GM23338 (cell line): ENCODE data around the gene PHLDA3. TPM values are rescaled to one million over a fixed set of nuclear protein-coding genes. Genes with fewer than 3 reads are reported as not detected.

Experiments used
- ATAC-seq: fragments of 200-7000 bp; cut with Tn5 transposase; 3 replicates; pipeline ENCODE4 v1.9.1; 2020
- DNase-seq: peaks from one replicate; pipeline ENCODE4 v3.0.0-alpha.2; 2015; ENCODE audit warnings: low spot score
- H2AFZ ChIP-seq: fragments of 200-600 bp; sonication (generic); 2 replicates; pipeline ENCODE4 v1.8.0; 2016; ENCODE audit warnings: antibody characterized with exemption, mild to moderate bottlenecking, moderate library complexity
- H3F3A ChIP-seq: fragments of 200-600 bp; sonication (generic); replicated peaks from 2 replicates; pipeline ENCODE4 v1.8.0; 2017; ENCODE audit warnings: antibody characterized with exemption, mixed run types, low read depth
- H3K27ac ChIP-seq: fragments of 200-600 bp; sonication (generic); 2 replicates; pipeline ENCODE4 v1.6.1; 2016; ENCODE audit warnings: low read depth
- H3K27me3 ChIP-seq: fragments of 200-600 bp; sonication (generic); 2 replicates; pipeline ENCODE4 v1.8.0; 2016; ENCODE audit warnings: mild to moderate bottlenecking, mixed run types, moderate library complexity; ENCODE audit not compliant: insufficient read depth
- H3K36me3 ChIP-seq: fragments of 200-600 bp; sonication (generic); 2 replicates; pipeline ENCODE4 v1.8.0; 2016; ENCODE audit warnings: mild to moderate bottlenecking; ENCODE audit not compliant: insufficient read depth
- H3K4me1 ChIP-seq: fragments of 200-600 bp; sonication (generic); 2 replicates; pipeline ENCODE4 v1.8.0; 2016; ENCODE audit warnings: mild to moderate bottlenecking, moderate library complexity; ENCODE audit not compliant: insufficient read depth
- H3K4me2 ChIP-seq: fragments of 200-600 bp; sonication (generic); 2 replicates; pipeline ENCODE4 v1.7.1; 2017; ENCODE audit warnings: mixed run types
- H3K4me3 ChIP-seq: fragments of 200-600 bp; sonication (generic); 2 replicates; pipeline ENCODE4 v1.6.1; 2016; ENCODE audit warnings: mixed run types
- H3K79me2 ChIP-seq: fragments of 200-600 bp; sonication (generic); replicated peaks from 2 replicates; pipeline ENCODE4 v1.8.0; 2017; ENCODE audit warnings: mild to moderate bottlenecking; ENCODE audit not compliant: insufficient read depth
- H3K9me2 ChIP-seq: fragments of 200-600 bp; sonication (generic); 2 replicates; pipeline ENCODE4 v1.8.0; 2017; ENCODE audit not compliant: insufficient read depth
- H4K20me1 ChIP-seq: fragments of 200-600 bp; sonication (generic); replicated peaks from 2 replicates; pipeline ENCODE4 v1.8.0; 2017; ENCODE audit warnings: mild to moderate bottlenecking; ENCODE audit not compliant: insufficient read depth
- H3K27ac Mint-ChIP-seq: 2 replicates; pipeline ENCODE4 v1.8.0; 2020; ENCODE audit warnings: inconsistent platforms, mild to moderate bottlenecking, moderate library complexity, mixed read lengths
- H3K27me3 Mint-ChIP-seq: 3 replicates; pipeline ENCODE4 v1.8.0; 2022; ENCODE audit warnings: low read depth, mild to moderate bottlenecking, moderate library complexity, mixed read lengths, inconsistent platforms; ENCODE audit not compliant: insufficient read depth, poor library complexity
- H3K36me3 Mint-ChIP-seq: 3 replicates; pipeline ENCODE4 v1.8.0; 2021; ENCODE audit warnings: low read depth, mild to moderate bottlenecking, inconsistent platforms, moderate library complexity, mixed read lengths
- H3K4me1 Mint-ChIP-seq: 3 replicates; pipeline ENCODE4 v1.8.0; 2020; ENCODE audit warnings: mild to moderate bottlenecking, inconsistent platforms, mixed read lengths
- H3K4me3 Mint-ChIP-seq: 3 replicates; pipeline ENCODE4 v1.8.0; 2021; ENCODE audit warnings: moderate library complexity, mild to moderate bottlenecking, inconsistent platforms, mixed read lengths
- H3K9me3 Mint-ChIP-seq: 3 replicates; pipeline ENCODE4 v1.8.0; 2020; ENCODE audit warnings: moderate library complexity, mild to moderate bottlenecking, inconsistent platforms, mixed read lengths
- CREB1 ChIP-seq: fragments of 250-450 bp; sonication (Bioruptor Pico); IDR thresholded peaks from 2 replicates; pipeline ENCODE4 v1.5.0; 2020; ENCODE audit warnings: low read depth, mild to moderate bottlenecking, moderate library complexity
- ETS1 ChIP-seq: IDR thresholded peaks from 2 replicates; pipeline ENCODE4 v1.6.1; 2016; ENCODE audit warnings: antibody characterized with exemption
- EZH2 ChIP-seq: fragments of 200-600 bp; sonication (generic); IDR thresholded peaks from one replicate; pipeline ENCODE4 v1.8.0; 2017; ENCODE audit warnings: antibody characterized with exemption, mild to moderate bottlenecking, low read depth; ENCODE audit not compliant: unreplicated experiment
- EZH2phosphoT487 ChIP-seq: fragments of 200-600 bp; sonication (generic); IDR thresholded peaks from one replicate; pipeline ENCODE4 v1.8.1; 2018; ENCODE audit warnings: antibody characterized with exemption; ENCODE audit not compliant: unreplicated experiment
- JUNB ChIP-seq: IDR thresholded peaks from one replicate; pipeline ENCODE4 v1.6.1; 2016; ENCODE audit warnings: antibody characterized with exemption; ENCODE audit not compliant: unreplicated experiment
- NANOG ChIP-seq: IDR thresholded peaks from 2 replicates; pipeline ENCODE4 v1.6.1; 2016; ENCODE audit warnings: antibody characterized with exemption, borderline replicate concordance
- POLR2AphosphoS5 ChIP-seq: IDR thresholded peaks from 2 replicates; pipeline ENCODE4 v1.6.1; 2016; ENCODE audit warnings: antibody characterized with exemption, low read depth
- STAT1 ChIP-seq: IDR thresholded peaks from one replicate; pipeline ENCODE4 v1.6.1; 2016; ENCODE audit warnings: antibody characterized with exemption; ENCODE audit not compliant: unreplicated experiment
- ZNF114 ChIP-seq: fragments of 250-450 bp; sonication (Bioruptor Pico); IDR thresholded peaks from 2 replicates; pipeline ENCODE4 v1.5.0; 2020; ENCODE audit warnings: mild to moderate bottlenecking, moderate library complexity
- ZNF331 ChIP-seq: fragments of 250-450 bp; sonication (Bioruptor Pico); IDR thresholded peaks from 2 replicates; pipeline ENCODE4 v1.5.0; 2020; ENCODE audit warnings: low read depth, mild to moderate bottlenecking, moderate library complexity
- long read RNA-seq: library from polyadenylated mRNA; unstranded; transcript quantifications from one replicate; pipeline ENCODE4 v2.0.0, GENCODE V29; 2020; ENCODE audit not compliant: unreplicated experiment
- polyA plus RNA-seq: library from polyadenylated mRNA; unstranded; fragments of >200 nt; fragmentation: Nextera tagmentation; extraction: Ambion mirVana; gene quantifications from 2 replicates; pipeline ENCODE4 v1.2.1, GENCODE V29; 2016
- total RNA-seq: library from RNA; depleted of rRNA; stranded (reverse); fragments of >200 nt; shearing (Covaris generic); gene quantifications from 2 replicates; pipeline ENCODE4 v1.2.3, GENCODE V29; 2014; rRNA removed
- TF ChIP-seq, protein P1 (sequence below): IDR thresholded peaks from one replicate; pipeline ENCODE4 v1.6.1; 2018; ENCODE audit warnings: antibody characterized with exemption; ENCODE audit not compliant: unreplicated experiment
- TF ChIP-seq, protein P2 (sequence below), 2 experiments: fragments of 200-600 bp in 1 of 2; sonication (generic) in 1 of 2; conservative IDR thresholded peaks; 2 replicates each; pipeline versions ENCODE4 v1.5.1 to v1.6.1; 2016 to 2017; ENCODE audit warnings: antibody characterized with exemption in 2 of 2, low read depth in 2 of 2, mild to moderate bottlenecking in 2 of 2, moderate library complexity in 1 of 2
- TF ChIP-seq, protein P3 (sequence below): fragments of 250-450 bp; sonication (Bioruptor Pico); IDR thresholded peaks from 2 replicates; pipeline ENCODE4 v1.5.0; 2020; ENCODE audit warnings: mild to moderate bottlenecking, moderate library complexity

PHLDA3 gene
- total RNA-seq (87.4 and 111 TPM in 2 replicates), polyA plus RNA-seq (37.5 and 38.9 TPM in 2 replicates)
- long read RNA-seq, transcript PHLDA3-202 (2 exons, 2,640 nt) = major isoform, 5 of 6 reads
- long read RNA-seq, partial matches to known transcripts = 0 of 6 reads
- long read RNA-seq, other reads (novel, unspliced or antisense) = 1 of 6 reads

GRCh38 chr1:201468844-201469644 lies at the start of gene PHLDA3:
PHLDA3 (minus strand) TSS chr1:201469188; CDS start chr1:201468786, 402 bp downstream.
- Histone ChIP-seq H3K4me2 (peak within 1 kb of the TSS; percentile 96), H3K27ac (no peak within 1 kb of the TSS), H4K20me1 (peaks cover 2% of the 10 kb centered on the region), H3K36me3 (no peaks in the 10 kb centered on the region; the same call in 1 of the 2 replicates), H3K27me3 (peaks cover 43% of the 10 kb centered on the region), H3F3A (peaks cover 7% of the 10 kb centered on the region; the same call in 1 of the 2 replicates), H3K9me2 (0 out of 2 replicates have a peak, but pooled peaks cover 6% of the 10 kb centered on the region), H2AFZ (peak within 1 kb of the TSS; percentile 96), H3K4me1 (peaks cover 6% of the 10 kb centered on the region), H3K79me2 (peaks cover 19% of the 10 kb centered on the region), H3K4me3 (peak within 1 kb of the TSS; percentile 88)
- Mint-ChIP-seq H3K4me3 (peak within 1 kb of the TSS; percentile 73), H3K27ac (no peak within 1 kb of the TSS), H3K27me3 (peaks cover 42% of the 10 kb centered on the region), H3K9me3 (no peaks in the 10 kb centered on the region), H3K4me1 (peaks cover 14% of the 10 kb centered on the region), H3K36me3 (peaks cover 25% of the 10 kb centered on the region)
- no peak for TF ChIP-seq ZNF114 (CRISPR knock-in tag)
- TF ChIP-seq NANOG = no peak
- TF ChIP-seq ZNF331 = no peak
- TF ChIP-seq, protein P1, sequence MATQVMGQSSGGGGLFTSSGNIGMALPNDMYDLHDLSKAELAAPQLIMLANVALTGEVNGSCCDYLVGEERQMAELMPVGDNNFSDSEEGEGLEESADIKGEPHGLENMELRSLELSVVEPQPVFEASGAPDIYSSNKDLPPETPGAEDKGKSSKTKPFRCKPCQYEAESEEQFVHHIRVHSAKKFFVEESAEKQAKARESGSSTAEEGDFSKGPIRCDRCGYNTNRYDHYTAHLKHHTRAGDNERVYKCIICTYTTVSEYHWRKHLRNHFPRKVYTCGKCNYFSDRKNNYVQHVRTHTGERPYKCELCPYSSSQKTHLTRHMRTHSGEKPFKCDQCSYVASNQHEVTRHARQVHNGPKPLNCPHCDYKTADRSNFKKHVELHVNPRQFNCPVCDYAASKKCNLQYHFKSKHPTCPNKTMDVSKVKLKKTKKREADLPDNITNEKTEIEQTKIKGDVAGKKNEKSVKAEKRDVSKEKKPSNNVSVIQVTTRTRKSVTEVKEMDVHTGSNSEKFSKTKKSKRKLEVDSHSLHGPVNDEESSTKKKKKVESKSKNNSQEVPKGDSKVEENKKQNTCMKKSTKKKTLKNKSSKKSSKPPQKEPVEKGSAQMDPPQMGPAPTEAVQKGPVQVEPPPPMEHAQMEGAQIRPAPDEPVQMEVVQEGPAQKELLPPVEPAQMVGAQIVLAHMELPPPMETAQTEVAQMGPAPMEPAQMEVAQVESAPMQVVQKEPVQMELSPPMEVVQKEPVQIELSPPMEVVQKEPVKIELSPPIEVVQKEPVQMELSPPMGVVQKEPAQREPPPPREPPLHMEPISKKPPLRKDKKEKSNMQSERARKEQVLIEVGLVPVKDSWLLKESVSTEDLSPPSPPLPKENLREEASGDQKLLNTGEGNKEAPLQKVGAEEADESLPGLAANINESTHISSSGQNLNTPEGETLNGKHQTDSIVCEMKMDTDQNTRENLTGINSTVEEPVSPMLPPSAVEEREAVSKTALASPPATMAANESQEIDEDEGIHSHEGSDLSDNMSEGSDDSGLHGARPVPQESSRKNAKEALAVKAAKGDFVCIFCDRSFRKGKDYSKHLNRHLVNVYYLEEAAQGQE = no peak
- no peak for TF ChIP-seq EZH2phosphoT487
- TF ChIP-seq, protein P2, sequence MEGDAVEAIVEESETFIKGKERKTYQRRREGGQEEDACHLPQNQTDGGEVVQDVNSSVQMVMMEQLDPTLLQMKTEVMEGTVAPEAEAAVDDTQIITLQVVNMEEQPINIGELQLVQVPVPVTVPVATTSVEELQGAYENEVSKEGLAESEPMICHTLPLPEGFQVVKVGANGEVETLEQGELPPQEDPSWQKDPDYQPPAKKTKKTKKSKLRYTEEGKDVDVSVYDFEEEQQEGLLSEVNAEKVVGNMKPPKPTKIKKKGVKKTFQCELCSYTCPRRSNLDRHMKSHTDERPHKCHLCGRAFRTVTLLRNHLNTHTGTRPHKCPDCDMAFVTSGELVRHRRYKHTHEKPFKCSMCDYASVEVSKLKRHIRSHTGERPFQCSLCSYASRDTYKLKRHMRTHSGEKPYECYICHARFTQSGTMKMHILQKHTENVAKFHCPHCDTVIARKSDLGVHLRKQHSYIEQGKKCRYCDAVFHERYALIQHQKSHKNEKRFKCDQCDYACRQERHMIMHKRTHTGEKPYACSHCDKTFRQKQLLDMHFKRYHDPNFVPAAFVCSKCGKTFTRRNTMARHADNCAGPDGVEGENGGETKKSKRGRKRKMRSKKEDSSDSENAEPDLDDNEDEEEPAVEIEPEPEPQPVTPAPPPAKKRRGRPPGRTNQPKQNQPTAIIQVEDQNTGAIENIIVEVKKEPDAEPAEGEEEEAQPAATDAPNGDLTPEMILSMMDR (conservative IDR thresholded peaks at IDR 0.05; ENCODE audit: low read depth in 2 of 2) = no peak
- TF ChIP-seq EZH2 = peak; percentile 36
- TF ChIP-seq CREB1 (CRISPR knock-in tag) = no peak
- no peak for TF ChIP-seq ETS1
- TF ChIP-seq POLR2AphosphoS5 = peak; percentile 76
- TF ChIP-seq JUNB = no peak
- TF ChIP-seq, protein P3, sequence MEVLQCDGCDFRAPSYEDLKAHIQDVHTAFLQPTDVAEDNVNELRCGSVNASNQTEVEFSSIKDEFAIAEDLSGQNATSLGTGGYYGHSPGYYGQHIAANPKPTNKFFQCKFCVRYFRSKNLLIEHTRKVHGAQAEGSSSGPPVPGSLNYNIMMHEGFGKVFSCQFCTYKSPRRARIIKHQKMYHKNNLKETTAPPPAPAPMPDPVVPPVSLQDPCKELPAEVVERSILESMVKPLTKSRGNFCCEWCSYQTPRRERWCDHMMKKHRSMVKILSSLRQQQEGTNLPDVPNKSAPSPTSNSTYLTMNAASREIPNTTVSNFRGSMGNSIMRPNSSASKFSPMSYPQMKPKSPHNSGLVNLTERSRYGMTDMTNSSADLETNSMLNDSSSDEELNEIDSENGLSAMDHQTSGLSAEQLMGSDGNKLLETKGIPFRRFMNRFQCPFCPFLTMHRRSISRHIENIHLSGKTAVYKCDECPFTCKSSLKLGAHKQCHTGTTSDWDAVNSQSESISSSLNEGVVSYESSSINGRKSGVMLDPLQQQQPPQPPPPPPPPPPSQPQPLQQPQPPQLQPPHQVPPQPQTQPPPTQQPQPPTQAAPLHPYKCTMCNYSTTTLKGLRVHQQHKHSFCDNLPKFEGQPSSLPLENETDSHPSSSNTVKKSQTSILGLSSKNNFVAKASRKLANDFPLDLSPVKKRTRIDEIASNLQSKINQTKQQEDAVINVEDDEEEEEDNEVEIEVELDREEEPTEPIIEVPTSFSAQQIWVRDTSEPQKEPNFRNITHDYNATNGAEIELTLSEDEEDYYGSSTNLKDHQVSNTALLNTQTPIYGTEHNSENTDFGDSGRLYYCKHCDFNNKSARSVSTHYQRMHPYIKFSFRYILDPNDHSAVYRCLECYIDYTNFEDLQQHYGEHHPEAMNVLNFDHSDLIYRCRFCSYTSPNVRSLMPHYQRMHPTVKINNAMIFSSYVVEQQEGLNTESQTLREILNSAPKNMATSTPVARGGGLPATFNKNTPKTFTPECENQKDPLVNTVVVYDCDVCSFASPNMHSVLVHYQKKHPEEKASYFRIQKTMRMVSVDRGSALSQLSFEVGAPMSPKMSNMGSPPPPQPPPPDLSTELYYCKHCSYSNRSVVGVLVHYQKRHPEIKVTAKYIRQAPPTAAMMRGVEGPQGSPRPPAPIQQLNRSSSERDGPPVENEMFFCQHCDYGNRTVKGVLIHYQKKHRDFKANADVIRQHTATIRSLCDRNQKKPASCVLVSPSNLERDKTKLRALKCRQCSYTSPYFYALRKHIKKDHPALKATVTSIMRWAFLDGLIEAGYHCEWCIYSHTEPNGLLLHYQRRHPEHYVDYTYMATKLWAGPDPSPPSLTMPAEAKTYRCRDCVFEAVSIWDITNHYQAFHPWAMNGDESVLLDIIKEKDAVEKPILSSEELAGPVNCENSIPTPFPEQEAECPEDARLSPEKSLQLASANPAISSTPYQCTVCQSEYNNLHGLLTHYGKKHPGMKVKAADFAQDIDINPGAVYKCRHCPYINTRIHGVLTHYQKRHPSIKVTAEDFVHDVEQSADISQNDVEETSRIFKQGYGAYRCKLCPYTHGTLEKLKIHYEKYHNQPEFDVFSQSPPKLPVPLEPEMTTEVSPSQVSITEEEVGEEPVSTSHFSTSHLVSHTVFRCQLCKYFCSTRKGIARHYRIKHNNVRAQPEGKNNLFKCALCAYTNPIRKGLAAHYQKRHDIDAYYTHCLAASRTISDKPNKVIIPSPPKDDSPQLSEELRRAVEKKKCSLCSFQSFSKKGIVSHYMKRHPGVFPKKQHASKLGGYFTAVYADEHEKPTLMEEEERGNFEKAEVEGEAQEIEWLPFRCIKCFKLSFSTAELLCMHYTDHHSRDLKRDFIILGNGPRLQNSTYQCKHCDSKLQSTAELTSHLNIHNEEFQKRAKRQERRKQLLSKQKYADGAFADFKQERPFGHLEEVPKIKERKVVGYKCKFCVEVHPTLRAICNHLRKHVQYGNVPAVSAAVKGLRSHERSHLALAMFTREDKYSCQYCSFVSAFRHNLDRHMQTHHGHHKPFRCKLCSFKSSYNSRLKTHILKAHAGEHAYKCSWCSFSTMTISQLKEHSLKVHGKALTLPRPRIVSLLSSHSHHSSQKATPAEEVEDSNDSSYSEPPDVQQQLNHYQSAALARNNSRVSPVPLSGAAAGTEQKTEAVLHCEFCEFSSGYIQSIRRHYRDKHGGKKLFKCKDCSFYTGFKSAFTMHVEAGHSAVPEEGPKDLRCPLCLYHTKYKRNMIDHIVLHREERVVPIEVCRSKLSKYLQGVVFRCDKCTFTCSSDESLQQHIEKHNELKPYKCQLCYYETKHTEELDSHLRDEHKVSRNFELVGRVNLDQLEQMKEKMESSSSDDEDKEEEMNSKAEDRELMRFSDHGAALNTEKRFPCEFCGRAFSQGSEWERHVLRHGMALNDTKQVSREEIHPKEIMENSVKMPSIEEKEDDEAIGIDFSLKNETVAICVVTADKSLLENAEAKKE (CRISPR knock-in tag) = no peak
- TF ChIP-seq STAT1 = no peak
- ATAC-seq (peak; percentile 81), DNase-seq (peak; percentile 89)
